LNCAP (cell line): ENCODE data around the gene AFF1.

Source experiments
- TF ChIP-seq, protein P1 (sequence below): fragments of 450-650 bp; IDR thresholded peaks from 2 replicates; pipeline ENCODE4 v1.5.1; 2017; ENCODE audit warnings: mild to moderate bottlenecking

The AFF1 gene

DNA sequence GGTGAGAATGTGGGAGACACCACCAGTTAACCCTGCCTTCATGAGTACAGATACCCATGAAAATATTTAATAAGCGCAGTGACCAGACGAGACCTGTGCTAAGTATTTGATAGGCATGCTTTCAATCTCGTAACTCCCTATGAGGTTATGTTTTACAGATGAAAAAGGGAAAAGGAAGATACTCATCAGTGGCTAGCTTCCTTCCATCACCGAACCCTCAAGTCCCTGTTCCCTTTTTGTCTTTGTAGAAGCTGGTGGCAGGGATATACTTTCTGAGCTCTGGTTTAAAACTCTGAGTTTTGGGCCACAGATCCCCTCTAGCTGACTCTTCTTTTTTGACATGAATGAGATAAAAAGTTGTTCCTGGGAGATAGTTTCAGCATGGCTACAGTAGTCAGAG lies 26.3 kb downstream of the AFF1 start:
- TF ChIP-seq, protein P1, sequence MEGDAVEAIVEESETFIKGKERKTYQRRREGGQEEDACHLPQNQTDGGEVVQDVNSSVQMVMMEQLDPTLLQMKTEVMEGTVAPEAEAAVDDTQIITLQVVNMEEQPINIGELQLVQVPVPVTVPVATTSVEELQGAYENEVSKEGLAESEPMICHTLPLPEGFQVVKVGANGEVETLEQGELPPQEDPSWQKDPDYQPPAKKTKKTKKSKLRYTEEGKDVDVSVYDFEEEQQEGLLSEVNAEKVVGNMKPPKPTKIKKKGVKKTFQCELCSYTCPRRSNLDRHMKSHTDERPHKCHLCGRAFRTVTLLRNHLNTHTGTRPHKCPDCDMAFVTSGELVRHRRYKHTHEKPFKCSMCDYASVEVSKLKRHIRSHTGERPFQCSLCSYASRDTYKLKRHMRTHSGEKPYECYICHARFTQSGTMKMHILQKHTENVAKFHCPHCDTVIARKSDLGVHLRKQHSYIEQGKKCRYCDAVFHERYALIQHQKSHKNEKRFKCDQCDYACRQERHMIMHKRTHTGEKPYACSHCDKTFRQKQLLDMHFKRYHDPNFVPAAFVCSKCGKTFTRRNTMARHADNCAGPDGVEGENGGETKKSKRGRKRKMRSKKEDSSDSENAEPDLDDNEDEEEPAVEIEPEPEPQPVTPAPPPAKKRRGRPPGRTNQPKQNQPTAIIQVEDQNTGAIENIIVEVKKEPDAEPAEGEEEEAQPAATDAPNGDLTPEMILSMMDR, result no peak

DNA sequence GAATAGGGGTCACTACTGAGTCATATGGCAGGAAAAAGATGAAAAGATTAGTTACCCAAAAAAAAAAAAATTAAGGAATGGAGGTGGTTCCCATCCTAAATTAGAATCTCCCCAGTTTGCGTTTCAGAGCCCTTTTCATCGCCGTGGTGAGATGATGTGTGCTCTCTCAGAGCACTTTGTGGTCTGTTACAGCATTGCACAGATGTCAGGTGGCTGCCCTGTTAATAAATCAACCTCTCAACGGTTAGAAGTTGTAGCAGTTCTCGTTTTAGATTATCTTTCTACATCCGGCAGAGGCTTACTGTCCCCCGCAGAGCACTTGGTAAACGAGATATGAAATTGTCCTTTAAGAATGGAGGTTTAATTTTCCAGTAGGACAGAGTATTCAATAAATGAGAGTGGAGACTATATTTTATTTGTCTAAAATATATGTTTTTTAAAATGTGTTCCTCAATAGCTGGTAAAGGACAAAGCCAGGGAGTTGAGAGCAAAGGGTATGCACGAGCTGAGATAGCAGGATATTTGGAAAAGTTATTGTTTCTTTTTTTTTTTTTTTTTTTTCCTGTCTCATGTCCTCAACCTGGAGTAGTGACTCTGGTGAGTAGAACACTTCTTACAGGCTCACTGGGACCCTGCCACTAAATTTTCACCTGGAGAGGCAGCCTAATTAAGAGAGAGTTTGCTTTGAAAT lies 26.9 kb downstream of the AFF1 start:
- TF ChIP-seq, protein P1, result no peak

DNA sequence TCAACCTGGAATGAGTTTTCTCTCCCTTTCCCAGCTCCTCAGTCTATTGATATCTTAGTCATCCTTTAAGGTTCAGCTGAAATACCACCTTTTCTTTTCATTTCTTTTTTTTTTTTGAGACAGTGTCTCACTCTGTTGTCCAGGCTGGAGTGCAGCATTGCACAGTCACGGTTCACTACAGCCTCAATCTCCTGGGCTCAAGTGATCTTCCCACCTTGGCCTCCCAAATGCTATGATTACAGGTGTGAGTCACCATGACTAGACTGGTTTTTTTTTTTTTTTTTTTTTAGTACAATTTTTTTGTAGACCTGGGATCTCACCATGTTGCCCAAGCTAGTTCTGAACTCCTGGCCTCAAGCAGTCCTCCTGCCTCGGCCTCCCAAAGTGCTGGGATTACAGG lies 28.9 kb downstream of the AFF1 start:
- TF ChIP-seq, protein P1, result no peak

DNA sequence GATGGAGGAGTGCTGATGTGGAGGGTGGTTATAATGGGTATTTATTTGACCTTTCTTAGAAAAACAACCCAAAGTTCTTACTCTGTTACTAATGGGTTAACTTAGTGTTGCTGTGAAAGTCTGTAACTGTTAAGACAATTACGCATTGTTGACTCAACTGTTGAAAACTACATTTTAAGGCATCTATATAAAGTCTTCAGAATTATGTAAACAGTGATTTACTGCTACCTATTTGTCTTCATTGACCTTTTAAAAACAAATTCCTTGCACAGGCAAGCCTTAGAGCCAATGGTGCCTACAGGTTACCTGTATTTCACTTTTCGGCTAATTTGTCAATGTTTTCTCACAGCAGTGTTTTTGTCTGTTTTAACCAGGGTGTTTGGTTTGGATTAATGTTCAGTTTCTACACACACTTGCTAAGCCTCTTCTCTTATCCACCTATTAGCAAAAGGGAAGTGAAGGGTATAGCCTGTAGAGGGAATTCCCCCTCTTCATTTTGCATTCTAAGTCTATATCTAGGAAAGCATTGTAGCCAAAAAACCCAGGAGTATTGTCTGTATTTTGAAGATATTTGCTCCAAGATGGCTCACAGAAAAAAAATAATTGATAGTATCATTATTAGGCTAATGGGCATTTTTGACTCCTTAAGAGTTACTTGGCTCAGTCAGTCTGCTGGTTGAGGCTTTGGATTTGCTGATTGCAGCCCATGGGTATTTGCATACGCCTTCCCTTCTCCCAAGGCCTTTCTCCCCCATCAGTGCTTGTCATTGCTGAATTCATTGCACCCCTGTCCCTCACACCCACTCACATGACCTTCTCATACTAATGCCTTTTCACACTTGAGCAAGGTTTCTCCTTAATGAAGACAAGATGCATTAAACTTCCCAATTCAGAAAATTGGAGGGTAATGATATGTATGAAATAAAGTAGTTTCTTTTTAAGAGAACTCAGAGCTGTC lies 30.5 kb downstream of the AFF1 start:
- TF ChIP-seq, protein P1, result no peak

DNA sequence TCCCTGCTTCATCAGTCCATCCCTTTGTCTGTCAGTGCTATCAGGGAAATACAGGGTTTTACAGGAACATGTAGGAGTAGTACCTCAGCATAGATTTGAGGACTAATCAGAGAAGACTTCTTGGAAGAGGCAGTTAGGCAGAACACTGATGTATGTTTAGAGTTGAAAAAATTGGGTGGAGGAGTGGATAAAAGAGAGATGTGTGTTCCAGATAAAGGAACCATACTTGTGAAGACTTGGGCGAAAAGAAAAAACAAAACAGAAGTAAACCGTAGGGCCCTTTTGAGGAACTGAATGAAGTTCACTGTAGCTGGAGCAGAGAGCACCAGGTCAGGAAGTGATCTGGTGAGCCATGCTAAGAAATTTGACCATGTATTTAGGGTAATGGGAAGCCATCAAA lies 32.3 kb downstream of the AFF1 start:
- TF ChIP-seq, protein P1, result no peak

DNA sequence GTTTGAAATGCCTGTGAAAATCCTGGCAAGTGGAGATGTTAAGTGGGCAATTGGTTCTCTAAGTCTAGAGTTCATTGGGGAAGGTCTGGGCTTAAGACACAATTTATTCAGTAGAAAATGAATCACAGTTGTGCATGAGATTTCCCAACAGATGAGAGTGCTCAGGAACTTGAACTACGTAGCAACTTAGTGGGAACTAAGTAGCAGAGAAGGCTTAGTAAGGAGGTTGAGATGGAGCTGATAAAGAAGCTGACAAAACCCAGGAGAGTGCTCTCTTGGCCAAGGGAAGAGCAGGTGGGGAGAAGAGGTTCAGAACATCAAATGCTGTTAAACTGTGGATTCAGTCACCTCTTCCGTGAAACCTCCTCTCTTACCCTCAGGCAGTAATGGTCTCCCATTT lies 33.0 kb downstream of the AFF1 start:
- TF ChIP-seq, protein P1, result no peak

DNA sequence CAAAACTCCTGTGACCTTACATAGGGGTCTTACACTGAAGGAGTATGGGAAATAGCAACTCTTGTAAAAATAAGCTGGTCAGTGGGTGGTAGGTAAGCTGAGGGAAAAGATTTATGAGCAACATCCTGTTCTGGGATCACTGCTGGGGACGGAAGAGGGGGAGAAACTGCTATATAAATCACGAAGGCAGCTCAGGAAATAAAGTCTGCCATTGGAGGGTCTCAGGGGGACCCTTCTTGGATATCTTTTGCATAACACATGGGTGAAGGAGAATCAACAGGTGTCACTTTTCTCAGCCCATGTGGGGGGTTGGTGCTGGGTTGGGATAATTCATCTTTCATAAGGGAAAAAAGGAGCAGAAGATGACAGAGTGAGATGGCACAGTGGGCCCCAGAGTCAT lies 33.7 kb downstream of the AFF1 start:
- TF ChIP-seq, protein P1, result no peak
